Loucy (cell line): ENCODE results near the gene UBL4B.

Experiments used
- H2AFZ ChIP-seq: fragments of 200-600 bp; sonication (generic); 2 replicates; pipeline ENCODE4 v1.6.0; 2016; ENCODE audit warnings: antibody characterized with exemption, mild to moderate bottlenecking, low read length, moderate library complexity
- H3F3A ChIP-seq: fragments of 200-600 bp; 2 replicates; pipeline ENCODE4 v1.6.0; 2016; ENCODE audit warnings: antibody characterized with exemption, low read depth, mild to moderate bottlenecking
- H3K27me3 ChIP-seq: fragments of 200-600 bp; sonication (generic); 2 replicates; pipeline ENCODE4 v1.6.1; 2014; ENCODE audit warnings: low read length, mild to moderate bottlenecking; ENCODE audit not compliant: insufficient read depth, poor library complexity, severe bottlenecking
- H3K36me3 ChIP-seq: fragments of 200-600 bp; sonication (generic); 2 replicates; pipeline ENCODE4 v1.6.1; 2016; ENCODE audit warnings: low read length; ENCODE audit not compliant: insufficient read depth
- H3K4me1 ChIP-seq: fragments of 200-600 bp; sonication (generic); 2 replicates; pipeline ENCODE4 v1.5.1; 2014; ENCODE audit warnings: low read length, mild to moderate bottlenecking; ENCODE audit not compliant: insufficient read depth, poor library complexity, severe bottlenecking
- H3K4me2 ChIP-seq: fragments of 200-600 bp; sonication (generic); 2 replicates; pipeline ENCODE4 v1.6.0; 2014; ENCODE audit warnings: antibody characterized with exemption, low read length, low read depth, mild to moderate bottlenecking; ENCODE audit not compliant: poor library complexity, severe bottlenecking
- H3K4me3 ChIP-seq: fragments of 200-600 bp; sonication (generic); 2 replicates; pipeline ENCODE4 v1.5.1; 2014; ENCODE audit warnings: low read length, mild to moderate bottlenecking, mixed read lengths; ENCODE audit not compliant: poor library complexity, severe bottlenecking
- H3K79me2 ChIP-seq: fragments of 200-600 bp; sonication (generic); 2 replicates; pipeline ENCODE4 v1.6.1; 2014; ENCODE audit warnings: low read length; ENCODE audit not compliant: insufficient read depth
- H3K9ac ChIP-seq: fragments of 200-600 bp; sonication (generic); 2 replicates; pipeline ENCODE4 v1.6.0; 2014; ENCODE audit warnings: mild to moderate bottlenecking, low read depth, low read length, moderate library complexity; ENCODE audit not compliant: poor library complexity, severe bottlenecking
- H3K9me2 ChIP-seq: fragments of 200-600 bp; sonication (generic); replicated peaks from 2 replicates; pipeline ENCODE4 v1.6.1; 2016; ENCODE audit warnings: low read depth, low read length, mixed read lengths
- H3K9me3 ChIP-seq: fragments of 200-600 bp; sonication (generic); 2 replicates; pipeline ENCODE4 v1.6.1; 2014; ENCODE audit warnings: mild to moderate bottlenecking, antibody characterized with exemption, low read length, low read depth; ENCODE audit not compliant: insufficient read depth
- H4K20me1 ChIP-seq: fragments of 200-600 bp; sonication (generic); 2 replicates; pipeline ENCODE4 v1.6.0; 2014; ENCODE audit warnings: antibody characterized with exemption, low read length, mild to moderate bottlenecking; ENCODE audit not compliant: insufficient read depth, poor library complexity, severe bottlenecking
- EZH2phosphoT487 ChIP-seq: fragments of 200-600 bp; IDR thresholded peaks from 2 replicates; pipeline ENCODE4 v1.6.1; 2018; ENCODE audit warnings: antibody characterized with exemption, mild to moderate bottlenecking, moderate library complexity, borderline replicate concordance
- TF ChIP-seq, protein P1 (sequence below): fragments of 200-600 bp; sonication (generic); conservative IDR thresholded peaks from 2 replicates; pipeline ENCODE4 v1.5.1; 2014; ENCODE audit warnings: mild to moderate bottlenecking, antibody characterized with exemption, low read length

UBL4B gene

GRCh38 chr1:110160538-110161100 is 48.4 kb downstream of the UBL4B start:
- Histone ChIP-seq H4K20me1 (no peaks in the 10 kb centered on the region), H3K9me3 (no peaks in the 10 kb centered on the region)

DNA sequence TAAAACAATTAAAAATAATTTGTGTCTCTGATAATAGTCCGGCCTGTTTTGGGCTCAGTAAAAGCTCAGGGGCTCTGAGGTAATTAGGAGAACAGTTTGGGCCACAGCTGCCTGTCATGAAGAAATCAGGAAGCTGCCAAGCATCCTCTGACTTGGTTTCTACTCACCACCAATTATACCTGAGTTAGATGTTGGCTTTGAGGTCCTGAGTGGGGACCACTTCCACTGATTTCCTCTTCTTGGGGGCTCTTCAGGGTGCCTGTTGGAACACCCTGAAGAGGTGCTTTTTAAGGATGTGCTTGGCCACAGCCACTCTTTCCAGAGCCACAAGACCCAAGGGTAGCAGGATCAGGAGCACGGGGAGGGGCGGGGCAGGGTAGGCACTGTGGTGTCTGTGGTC is 48.9 kb downstream of the UBL4B start:
- Histone ChIP-seq H3K4me2 (no peak overlapping the region), H3K9me2 (no peaks in the 10 kb centered on the region), H3K9ac (no peak overlapping the region), H4K20me1 (no peaks in the 10 kb centered on the region), H3K27me3 (no peaks in the 10 kb centered on the region), H3F3A (no peaks in the 10 kb centered on the region), H2AFZ (no peak overlapping the region), H3K9me3 (no peaks in the 10 kb centered on the region), H3K4me1 (no peaks in the 10 kb centered on the region), H3K79me2 (no peaks in the 10 kb centered on the region), H3K36me3 (no peaks in the 10 kb centered on the region), H3K4me3 (no peak overlapping the region)
- TF ChIP-seq, protein P1, sequence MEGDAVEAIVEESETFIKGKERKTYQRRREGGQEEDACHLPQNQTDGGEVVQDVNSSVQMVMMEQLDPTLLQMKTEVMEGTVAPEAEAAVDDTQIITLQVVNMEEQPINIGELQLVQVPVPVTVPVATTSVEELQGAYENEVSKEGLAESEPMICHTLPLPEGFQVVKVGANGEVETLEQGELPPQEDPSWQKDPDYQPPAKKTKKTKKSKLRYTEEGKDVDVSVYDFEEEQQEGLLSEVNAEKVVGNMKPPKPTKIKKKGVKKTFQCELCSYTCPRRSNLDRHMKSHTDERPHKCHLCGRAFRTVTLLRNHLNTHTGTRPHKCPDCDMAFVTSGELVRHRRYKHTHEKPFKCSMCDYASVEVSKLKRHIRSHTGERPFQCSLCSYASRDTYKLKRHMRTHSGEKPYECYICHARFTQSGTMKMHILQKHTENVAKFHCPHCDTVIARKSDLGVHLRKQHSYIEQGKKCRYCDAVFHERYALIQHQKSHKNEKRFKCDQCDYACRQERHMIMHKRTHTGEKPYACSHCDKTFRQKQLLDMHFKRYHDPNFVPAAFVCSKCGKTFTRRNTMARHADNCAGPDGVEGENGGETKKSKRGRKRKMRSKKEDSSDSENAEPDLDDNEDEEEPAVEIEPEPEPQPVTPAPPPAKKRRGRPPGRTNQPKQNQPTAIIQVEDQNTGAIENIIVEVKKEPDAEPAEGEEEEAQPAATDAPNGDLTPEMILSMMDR: no peak
- no peak for TF ChIP-seq EZH2phosphoT487

More at GRCh38 chr1:110160538-110161100, 48.4 kb downstream of the UBL4B start:
- H3K4me3 ChIP-seq: no peak overlapping the region
- H3K27me3 ChIP-seq: no peaks in the 10 kb centered on the region
- no peaks in the 10 kb centered on the region for H3K9me2 ChIP-seq
- no peak overlapping the region for H2AFZ ChIP-seq
- H3K4me2 ChIP-seq: no peak overlapping the region
- no peak overlapping the region for H3K9ac ChIP-seq
- H3K4me1 ChIP-seq: no peaks in the 10 kb centered on the region
- TF ChIP-seq EZH2phosphoT487: no peak
- no peaks in the 10 kb centered on the region for H3K79me2 ChIP-seq
- H3F3A ChIP-seq: no peaks in the 10 kb centered on the region
- H3K36me3 ChIP-seq: no peaks in the 10 kb centered on the region

DNA sequence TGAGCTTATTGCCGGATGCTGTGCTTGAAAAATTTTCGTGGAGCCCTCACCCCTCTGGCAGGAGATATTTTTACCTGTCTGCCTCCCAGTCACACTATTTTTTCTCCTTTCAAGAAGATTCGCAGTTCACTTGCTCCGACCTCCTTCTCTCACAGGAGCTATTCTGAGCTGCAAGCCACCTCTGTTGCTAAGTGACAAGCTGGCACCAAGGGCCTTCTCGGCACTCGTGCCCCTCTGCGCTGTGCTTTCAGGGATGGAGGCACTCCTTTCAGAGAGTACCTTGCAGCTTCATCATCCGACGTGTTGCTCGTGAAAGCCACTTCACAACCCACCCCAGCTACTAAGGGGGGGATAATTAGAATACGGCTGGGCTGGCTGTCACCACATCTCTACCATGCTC is 49.6 kb downstream of the UBL4B start:
- Histone ChIP-seq H3K79me2 (no peaks in the 10 kb centered on the region), H3K36me3 (no peaks in the 10 kb centered on the region), H3K9me2 (no peaks in the 10 kb centered on the region), H2AFZ (no peak overlapping the region), H3K27me3 (no peaks in the 10 kb centered on the region), H4K20me1 (no peaks in the 10 kb centered on the region), H3K4me1 (no peaks in the 10 kb centered on the region), H3K9me3 (no peaks in the 10 kb centered on the region), H3K9ac (no peak overlapping the region), H3F3A (no peaks in the 10 kb centered on the region), H3K4me3 (no peak overlapping the region), H3K4me2 (no peak overlapping the region)
- TF ChIP-seq EZH2phosphoT487: no peak
- TF ChIP-seq, protein P1: no peak
